Activated naive CD8-positive, alpha-beta T cell treated with anti-CD3 and anti-CD28 coated beads for 36 hours (primary cell): ENCODE data around the gene MGME1. TPM values are rescaled to one million over a fixed set of nuclear protein-coding genes. Genes with fewer than 3 reads are reported as not detected.
"Not testable (repeated sequence)": the region's sequence is repeated elsewhere in the genome, so short reads cannot be mapped to it uniquely, and the experiment has no call there.

ENCODE experiments used
- DNase-seq: peaks from one replicate; pipeline ENCODE4 v3.0.0; 2021
- H3K27ac Mint-ChIP-seq: one replicate; pipeline ENCODE4 v1.8.0; 2022; ENCODE audit warnings: mild to moderate bottlenecking, moderate library complexity, mixed read lengths
- H3K27me3 Mint-ChIP-seq: one replicate; pipeline ENCODE4 v1.8.0; 2022; ENCODE audit warnings: mild to moderate bottlenecking, mixed read lengths
- H3K36me3 Mint-ChIP-seq: one replicate; pipeline ENCODE4 v1.8.0; 2021; ENCODE audit warnings: mild to moderate bottlenecking, mixed read lengths
- H3K4me1 Mint-ChIP-seq: one replicate; pipeline ENCODE4 v1.8.0; 2021; ENCODE audit warnings: mixed read lengths
- H3K4me3 Mint-ChIP-seq: one replicate; pipeline ENCODE4 v1.8.0; 2022; ENCODE audit warnings: mild to moderate bottlenecking, moderate library complexity, mixed read lengths
- H3K9me3 Mint-ChIP-seq: one replicate; pipeline ENCODE4 v1.8.0; 2022; ENCODE audit warnings: mixed read lengths
- total RNA-seq, 2 experiments: library from RNA; stranded (reverse); gene quantifications; one replicate each; pipeline ENCODE4 v1.2.3, GENCODE V29; 2021

Gene MGME1
- total RNA-seq, 2 experiments from 2014 or later: 30.1 to 30.9 TPM

DNA sequence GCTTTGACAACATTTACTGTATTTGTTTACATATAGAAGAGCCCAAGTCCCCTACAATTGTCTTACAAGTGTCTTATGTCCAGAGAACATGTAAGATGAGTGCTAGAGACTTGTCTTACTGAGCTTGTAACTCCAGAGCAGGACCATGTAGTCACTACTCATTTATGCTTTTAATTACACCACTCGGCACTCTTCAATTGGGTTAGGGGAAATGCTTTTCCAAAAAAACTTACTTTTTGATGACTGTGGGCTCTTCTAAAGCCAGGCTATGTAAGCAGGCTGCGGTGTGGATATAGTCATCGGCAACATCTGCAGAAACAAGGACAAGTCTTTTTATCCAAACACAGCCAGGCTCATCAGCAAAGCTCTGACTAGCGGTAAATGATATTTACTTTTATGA lies 18.9 kb upstream of the MGME1 start:
- Mint-ChIP-seq H3K27ac (no peak overlapping the region), H3K36me3 (peaks cover 42% of the 10 kb centered on the region), H3K27me3 (no peaks in the 10 kb centered on the region)

DNA sequence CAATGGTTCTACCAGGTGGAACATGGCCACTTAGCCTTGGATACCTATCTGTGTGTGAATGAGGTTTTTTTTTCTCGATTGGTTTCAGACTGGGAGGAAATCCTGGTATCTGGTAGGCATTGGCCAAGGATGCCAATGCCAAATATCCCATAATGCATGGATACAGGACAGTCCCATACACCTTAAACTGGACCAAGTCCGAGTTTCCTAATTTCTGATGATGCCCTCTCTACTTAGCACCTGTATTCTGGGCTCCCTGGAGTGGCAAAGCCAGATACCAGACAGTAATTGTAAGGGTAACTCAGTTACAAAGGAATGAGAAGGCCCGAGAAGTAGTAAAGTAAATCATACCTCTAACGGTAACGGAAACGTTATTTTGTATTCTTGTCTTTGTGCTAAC lies 18.1 kb upstream of the MGME1 start:
- Mint-ChIP-seq H3K4me1 (peaks cover 15% of the 10 kb centered on the region), H3K27ac (no peak overlapping the region), H3K36me3 (peaks cover 47% of the 10 kb centered on the region), H3K27me3 (no peaks in the 10 kb centered on the region), H3K9me3 (no peaks in the 10 kb centered on the region), H3K4me3 (no peak overlapping the region)
- no peak for DNase-seq

More for the DNA sequence above, 18.9 kb upstream of the MGME1 start:
- Mint-ChIP-seq H3K4me3 (no peak overlapping the region), H3K9me3 (no peaks in the 10 kb centered on the region), H3K4me1 (peaks cover 8% of the 10 kb centered on the region)
- no peak for DNase-seq

DNA sequence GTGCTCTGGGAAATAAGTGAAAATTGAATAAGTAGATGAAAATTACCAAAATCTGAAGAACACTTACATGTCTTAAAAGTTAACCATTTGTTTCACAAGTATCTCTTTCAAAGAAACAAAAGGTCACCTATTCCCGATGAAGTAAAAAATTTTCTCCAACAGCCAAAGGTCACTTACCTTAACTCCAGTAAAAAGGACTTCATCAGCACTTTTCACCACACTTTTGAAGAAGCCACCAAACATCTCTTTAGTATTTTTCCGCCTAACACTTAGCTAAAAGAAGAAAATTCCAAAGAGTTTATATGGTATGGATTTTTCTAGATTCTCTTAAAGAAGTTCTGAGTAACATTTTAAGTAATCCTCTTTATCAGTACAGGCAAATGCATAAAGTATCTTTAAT lies 17.5 kb upstream of the MGME1 start:
- Mint-ChIP-seq H3K9me3 (no peaks in the 10 kb centered on the region), H3K27ac (no peak overlapping the region), H3K27me3 (no peaks in the 10 kb centered on the region), H3K36me3 (peaks cover 48% of the 10 kb centered on the region), H3K4me3 (no peak overlapping the region), H3K4me1 (peaks cover 15% of the 10 kb centered on the region)
- DNase-seq: no peak

DNA sequence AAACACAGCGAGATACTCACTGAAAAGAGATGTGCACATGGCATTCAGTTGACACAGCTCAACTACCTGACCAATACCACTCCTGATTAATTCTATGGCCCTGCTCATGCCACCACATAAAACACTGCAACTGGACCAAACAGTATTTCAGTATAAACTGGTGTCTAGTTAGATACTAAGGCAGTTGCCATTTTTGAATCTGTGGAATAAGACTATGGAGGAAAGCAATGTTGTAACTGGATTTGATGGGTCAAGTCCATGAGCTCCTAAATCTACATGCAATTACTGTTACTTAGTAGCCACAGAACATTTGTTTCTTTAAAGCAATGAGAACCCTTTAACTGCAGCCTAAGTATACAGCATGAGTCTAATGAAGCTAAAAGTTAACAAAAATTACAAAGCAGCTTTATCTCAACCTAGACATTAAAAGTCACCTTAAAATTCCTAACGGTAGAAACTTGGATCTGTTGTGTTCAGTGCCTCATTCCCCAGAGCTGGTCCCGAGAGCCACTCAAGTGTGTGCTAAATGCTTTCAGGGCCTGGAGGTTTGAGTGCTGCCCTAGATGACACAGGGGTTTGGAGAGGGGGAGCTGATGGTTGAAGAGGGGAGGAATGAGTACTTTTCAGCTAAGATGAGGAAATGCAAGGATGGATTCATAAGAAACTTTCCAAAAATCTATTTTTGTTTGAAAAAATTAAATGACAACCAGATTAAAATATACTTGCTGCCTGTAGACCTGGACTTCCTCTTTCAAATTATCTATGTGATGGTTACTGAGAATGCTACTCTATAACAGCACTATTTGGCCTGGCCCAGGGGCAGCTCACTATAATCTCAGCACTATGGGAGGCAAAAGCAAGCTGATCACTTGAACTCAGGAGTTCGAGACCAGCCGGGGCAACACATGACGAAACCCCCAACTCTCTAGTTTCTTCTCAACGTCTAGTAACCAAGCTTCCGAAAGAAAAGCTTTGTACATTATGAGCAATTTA lies 15.8 kb upstream of the MGME1 start:
- Mint-ChIP-seq H3K27ac (no peak overlapping the region), H3K27me3 (no peaks in the 10 kb centered on the region), H3K9me3 (no peaks in the 10 kb centered on the region), H3K36me3 (peaks cover 59% of the 10 kb centered on the region), H3K4me1 (peaks cover 24% of the 10 kb centered on the region), H3K4me3 (no peak overlapping the region)
- no peak for DNase-seq

DNA sequence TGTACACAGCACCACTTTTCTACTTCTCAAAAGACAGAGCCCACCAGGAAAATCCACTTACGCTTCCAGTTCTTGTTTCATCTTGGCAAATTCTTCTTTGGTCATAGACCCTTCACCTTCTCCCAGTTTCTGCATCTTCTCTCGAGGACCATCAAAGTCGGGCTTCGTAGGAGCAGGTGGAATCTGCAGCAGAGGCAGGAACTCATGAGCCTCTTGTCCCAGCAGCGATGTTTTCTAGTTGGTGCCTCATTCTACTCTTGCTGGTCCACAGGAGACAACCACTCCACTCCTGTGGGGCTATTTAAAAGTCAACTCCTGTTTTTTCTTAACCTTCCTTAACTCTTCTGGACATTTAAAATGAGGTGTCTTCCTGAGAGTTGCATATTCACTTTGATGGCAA lies 14.9 kb upstream of the MGME1 start:
- no peak overlapping the region for H3K27ac Mint-ChIP-seq

DNA sequence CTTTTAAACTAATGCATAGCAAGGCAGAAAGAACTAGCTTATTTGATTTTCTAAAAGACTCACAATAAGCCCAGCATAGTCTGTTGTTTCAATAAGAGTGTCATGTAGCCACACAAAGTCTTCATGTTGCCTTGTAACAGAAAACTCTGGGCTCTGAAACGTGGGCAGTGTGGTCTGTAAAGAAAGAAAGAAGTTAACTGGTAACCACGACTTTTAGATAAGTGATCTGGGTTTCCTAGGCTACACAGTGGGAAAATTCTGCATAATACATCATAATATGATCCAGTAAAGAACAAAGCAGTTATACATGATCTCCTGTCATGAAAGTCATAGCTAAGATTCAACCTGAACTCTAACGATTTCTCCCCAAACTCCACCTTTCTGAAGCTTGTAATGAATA lies 13.5 kb upstream of the MGME1 start:
- H3K9me3 Mint-ChIP-seq: no peaks in the 10 kb centered on the region
- no peak overlapping the region for H3K4me3 Mint-ChIP-seq
- peaks cover 41% of the 10 kb centered on the region for H3K4me1 Mint-ChIP-seq
- H3K27me3 Mint-ChIP-seq: no peaks in the 10 kb centered on the region
- DNase-seq: no peak
- peaks cover 64% of the 10 kb centered on the region for H3K36me3 Mint-ChIP-seq
- H3K27ac Mint-ChIP-seq: peak overlapping the region; percentile 21

More for the DNA sequence above, 14.9 kb upstream of the MGME1 start:
- no peak for DNase-seq
- H3K4me1 Mint-ChIP-seq: peaks cover 30% of the 10 kb centered on the region
- H3K9me3 Mint-ChIP-seq: no peaks in the 10 kb centered on the region
- H3K4me3 Mint-ChIP-seq: no peak overlapping the region
- H3K36me3 Mint-ChIP-seq: peaks cover 59% of the 10 kb centered on the region
- no peaks in the 10 kb centered on the region for H3K27me3 Mint-ChIP-seq

DNA sequence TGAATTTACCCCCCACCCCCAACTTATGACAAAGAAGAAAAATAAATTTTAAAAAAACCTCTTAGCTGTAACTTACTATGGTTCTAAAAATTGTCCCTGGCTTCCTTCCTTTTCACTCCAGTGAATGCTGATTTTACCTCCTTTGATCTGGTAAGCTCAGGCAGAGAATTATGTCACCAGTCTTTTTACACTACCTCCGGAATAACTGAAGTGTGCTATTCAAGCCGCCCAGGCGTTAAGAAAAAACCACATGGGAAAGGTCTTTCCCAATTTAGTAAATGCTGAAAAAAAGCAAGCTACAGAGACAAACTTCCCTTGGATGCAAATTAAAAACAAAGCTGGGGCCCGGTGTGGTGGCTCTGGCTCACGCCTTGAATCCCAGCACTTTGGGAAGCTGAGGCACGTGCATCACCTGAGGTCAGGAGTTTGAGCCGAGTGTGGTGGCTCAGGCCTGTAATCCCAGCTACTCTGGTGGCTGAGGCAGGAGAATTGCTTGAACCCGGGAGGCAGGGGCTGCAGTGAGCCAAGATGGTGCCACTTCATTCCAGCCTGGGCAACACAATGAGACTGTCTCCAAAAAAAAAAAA lies 12.6 kb upstream of the MGME1 start:
- Mint-ChIP-seq H3K4me1 (peaks cover 44% of the 10 kb centered on the region), H3K9me3 (no peaks in the 10 kb centered on the region), H3K36me3 (peaks cover 66% of the 10 kb centered on the region), H3K27me3 (no peaks in the 10 kb centered on the region), H3K4me3 (no peak overlapping the region), H3K27ac (peak overlapping the region; percentile 20)
- DNase-seq: no peak

DNA sequence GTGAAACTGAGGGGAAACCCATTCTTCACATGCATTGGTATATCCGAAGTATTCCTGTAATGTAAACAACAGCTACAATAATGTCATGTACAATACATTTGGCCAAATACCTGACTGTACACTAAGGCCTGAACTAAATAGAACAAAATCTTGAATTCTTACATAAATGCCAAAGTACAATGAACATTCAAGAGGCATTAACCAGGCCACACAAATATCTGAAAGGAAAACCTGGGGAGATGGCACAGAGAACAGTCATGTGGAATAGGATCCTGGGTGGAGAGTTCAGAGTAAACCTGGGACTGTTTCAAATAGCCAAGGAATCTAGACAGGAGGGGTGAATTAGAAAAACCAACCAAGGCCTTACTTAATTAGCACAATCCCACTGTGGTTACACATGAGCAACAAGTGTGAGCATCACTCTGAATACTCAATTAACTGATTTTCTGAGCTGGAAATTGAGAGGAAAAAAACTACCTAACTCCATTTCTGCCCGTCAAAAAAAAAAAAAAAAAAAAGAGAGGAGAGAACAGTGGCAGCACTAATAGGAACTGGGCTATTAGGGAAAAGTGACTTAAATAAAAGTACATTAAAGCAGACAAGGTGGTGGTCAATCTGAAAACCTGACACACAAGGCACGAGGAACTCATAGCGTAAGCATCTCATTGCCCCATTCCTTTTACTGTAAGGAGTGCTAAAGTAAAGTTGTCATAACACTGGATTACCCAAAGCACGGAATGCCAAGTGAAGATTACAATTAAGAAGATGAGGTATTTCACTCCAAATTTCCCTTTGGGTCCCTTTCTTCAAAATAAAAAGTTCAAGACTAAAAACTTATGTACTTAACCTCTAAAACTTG lies 11.1 kb upstream of the MGME1 start:
- peaks cover 77% of the 10 kb centered on the region for H3K36me3 Mint-ChIP-seq
- H3K9me3 Mint-ChIP-seq: no peaks in the 10 kb centered on the region
- H3K27ac Mint-ChIP-seq: peak overlapping the region; percentile 51
- H3K4me1 Mint-ChIP-seq: peaks cover 55% of the 10 kb centered on the region
- H3K27me3 Mint-ChIP-seq: no peaks in the 10 kb centered on the region
- H3K4me3 Mint-ChIP-seq: no peak overlapping the region
- no peak for DNase-seq

DNA sequence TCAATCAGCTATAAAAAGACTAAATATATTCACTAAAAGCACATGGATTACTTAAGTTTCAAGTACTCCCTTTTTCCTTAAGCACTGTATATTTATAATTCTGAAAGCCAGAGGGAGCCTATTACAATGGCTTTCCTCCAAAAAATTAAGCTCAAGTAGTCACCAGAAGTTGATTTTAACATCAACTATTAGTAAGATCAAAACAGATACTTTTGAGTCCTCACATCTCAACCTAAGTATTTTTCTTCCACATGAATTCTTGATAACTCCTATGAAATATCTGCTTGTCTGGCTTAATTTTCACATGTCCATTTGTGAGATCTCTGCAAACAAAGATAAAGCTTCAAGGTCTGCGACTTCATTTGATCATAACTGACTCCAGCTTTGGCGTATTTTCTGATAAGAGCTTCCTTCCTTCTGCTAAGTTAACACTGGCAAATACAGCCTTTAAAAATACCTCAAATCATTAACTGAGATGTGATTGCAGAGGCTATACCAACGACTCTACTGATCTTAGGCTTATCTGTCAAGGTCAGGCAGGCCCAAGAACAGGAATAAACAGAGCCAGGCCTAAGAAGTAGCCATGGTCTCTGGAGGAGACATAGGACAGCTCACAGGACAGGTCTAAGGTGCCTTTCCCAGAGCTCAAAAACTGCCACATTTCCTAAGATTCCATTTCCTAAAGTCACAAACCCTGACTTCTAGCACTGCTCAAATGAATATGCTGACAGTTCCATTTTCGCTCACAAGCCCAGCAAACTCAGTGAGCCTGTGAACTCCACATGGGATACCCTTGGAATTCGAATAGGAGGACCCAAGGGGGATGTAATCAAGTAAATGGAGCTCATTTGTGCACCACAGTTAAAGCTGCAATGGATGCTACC lies 10.2 kb upstream of the MGME1 start:
- Mint-ChIP-seq H3K9me3 (no peaks in the 10 kb centered on the region), H3K4me1 (peaks cover 60% of the 10 kb centered on the region), H3K27ac (no peak overlapping the region), H3K4me3 (no peak overlapping the region), H3K36me3 (peaks cover 77% of the 10 kb centered on the region), H3K27me3 (no peaks in the 10 kb centered on the region)
- no peak for DNase-seq

DNA sequence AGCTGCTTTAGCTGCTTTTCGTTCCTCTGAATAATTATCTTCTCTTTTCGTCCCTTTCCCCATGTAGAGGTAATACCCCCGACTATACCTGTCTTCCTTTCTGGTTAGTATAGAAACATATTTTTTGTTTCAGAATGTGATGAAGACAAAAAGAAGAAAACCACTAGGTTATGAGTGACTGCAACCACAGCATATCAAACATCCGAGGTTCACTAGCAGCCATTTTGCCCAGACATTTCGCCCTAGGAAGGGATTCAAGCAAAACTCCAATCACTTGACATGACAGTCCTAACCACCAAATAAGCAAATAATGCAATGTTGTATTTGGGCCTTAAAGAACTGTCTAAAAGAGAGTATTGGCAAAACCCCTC lies 9.6 kb upstream of the MGME1 start:
- H3K9me3 Mint-ChIP-seq: no peaks in the 10 kb centered on the region
- no peaks in the 10 kb centered on the region for H3K27me3 Mint-ChIP-seq
- no peak for DNase-seq
- H3K4me1 Mint-ChIP-seq: peaks cover 66% of the 10 kb centered on the region
- peaks cover 77% of the 10 kb centered on the region for H3K36me3 Mint-ChIP-seq
- H3K4me3 Mint-ChIP-seq: no peak overlapping the region
- H3K27ac Mint-ChIP-seq: peak overlapping the region; percentile 43

DNA sequence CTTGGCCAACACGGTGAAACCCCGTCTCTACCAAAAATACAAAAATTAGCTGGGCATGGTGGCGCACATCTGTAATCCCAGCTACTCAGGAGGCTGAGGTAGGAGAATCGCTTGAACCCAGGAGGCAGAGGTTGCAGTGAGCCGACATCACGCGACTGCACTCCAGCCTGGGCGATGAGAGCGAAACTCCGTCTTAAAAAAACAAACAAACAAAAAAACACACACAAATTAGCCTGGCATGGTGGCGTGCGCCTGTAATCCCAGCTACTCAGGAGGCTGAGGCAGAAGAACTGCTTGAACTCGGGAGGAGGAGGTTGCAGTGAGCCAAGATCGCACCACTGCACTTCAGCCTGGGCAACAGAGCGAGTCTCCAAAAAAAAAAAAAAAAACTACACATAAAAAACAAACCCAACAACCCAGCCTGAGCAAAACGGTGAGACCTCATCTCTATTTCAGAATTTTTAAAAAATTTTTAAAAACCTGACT lies 8.4 kb upstream of the MGME1 start:
- not testable (repeated sequence) for H3K9me3 Mint-ChIP-seq, H3K4me3 Mint-ChIP-seq, DNase-seq, H3K27me3 Mint-ChIP-seq
- Mint-ChIP-seq H3K4me1 (peaks cover 69% of the 10 kb centered on the region), H3K36me3 (peaks cover 78% of the 10 kb centered on the region), H3K27ac (peak overlapping the region; percentile 56)

DNA sequence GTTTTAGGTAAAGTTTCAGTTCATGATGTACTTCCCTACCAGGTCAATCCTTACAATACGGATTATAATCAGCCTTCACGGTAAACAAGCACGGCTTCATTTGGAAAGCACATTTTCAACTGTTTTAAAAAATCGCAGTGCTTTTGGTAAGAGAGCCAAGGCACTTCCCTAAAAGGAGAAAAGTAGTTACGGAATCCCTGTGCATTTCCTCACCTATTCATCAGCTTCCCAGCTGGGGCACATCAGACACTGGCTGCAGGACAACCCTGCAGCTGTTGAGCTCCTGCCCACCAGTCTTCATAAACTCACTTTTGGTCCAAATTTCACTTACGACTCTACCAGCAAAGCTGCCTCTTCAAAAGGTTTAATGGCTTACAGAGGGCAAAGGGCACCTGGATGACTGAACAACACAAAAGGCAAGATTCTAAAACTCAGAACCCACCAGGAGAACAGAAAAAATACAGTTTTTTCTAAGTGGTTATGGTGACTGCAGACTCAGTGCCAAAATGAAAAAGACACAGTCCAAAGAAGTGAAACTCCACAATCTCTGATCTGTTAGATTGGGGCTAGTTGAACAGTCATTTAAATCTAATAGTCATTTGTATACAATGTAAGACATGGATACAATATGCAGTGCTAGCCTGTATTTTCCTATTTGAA lies 7.8 kb upstream of the MGME1 start:
- Mint-ChIP-seq H3K9me3 (no peaks in the 10 kb centered on the region), H3K4me3 (no peak overlapping the region), H3K27me3 (no peaks in the 10 kb centered on the region), H3K36me3 (peaks cover 81% of the 10 kb centered on the region), H3K4me1 (peaks cover 74% of the 10 kb centered on the region), H3K27ac (peak overlapping the region; percentile 36)
- DNase-seq: no peak

DNA sequence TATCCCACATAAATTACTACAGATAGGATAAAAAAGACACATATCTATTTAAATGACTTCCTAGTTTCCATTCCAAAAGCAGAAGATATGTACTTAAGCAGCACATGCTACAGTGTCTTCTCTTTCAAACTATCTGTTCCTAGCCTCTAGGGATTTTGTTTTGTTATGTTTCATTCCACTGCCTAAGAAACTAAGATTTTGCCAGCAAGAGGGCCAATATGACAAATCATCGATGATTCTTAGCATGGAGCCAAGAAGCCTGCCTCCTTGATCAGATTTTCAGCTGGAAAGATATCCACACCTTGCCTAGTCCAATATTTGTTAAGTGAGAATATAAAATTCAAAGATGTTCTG lies 7.3 kb upstream of the MGME1 start:
- Mint-ChIP-seq H3K36me3 (peaks cover 86% of the 10 kb centered on the region), H3K4me1 (peaks cover 76% of the 10 kb centered on the region), H3K27ac (peak overlapping the region; percentile 62), H3K9me3 (no peaks in the 10 kb centered on the region), H3K27me3 (no peaks in the 10 kb centered on the region), H3K4me3 (no peak overlapping the region)
- DNase-seq: no peak
